A673 (cell line): ENCODE data around the gene BEGAIN.

Experiments
- EZH2 ChIP-seq: fragments of 200-600 bp; sonication (generic); IDR thresholded peaks from 2 replicates; pipeline ENCODE4 v1.6.1; 2017; ENCODE audit warnings: borderline replicate concordance, low read depth, mild to moderate bottlenecking, mixed read lengths, antibody characterized with exemption, low read length; ENCODE audit not compliant: poor library complexity, severe bottlenecking
- TF ChIP-seq, protein P1 (sequence below): fragments of 300-800, 200-600 bp; sonication (generic); conservative IDR thresholded peaks from 2 replicates; pipeline ENCODE4 v1.5.1; 2017; ENCODE audit warnings: low read depth, mild to moderate bottlenecking, antibody characterized with exemption, low read length, moderate library complexity, mixed read lengths

DNA sequence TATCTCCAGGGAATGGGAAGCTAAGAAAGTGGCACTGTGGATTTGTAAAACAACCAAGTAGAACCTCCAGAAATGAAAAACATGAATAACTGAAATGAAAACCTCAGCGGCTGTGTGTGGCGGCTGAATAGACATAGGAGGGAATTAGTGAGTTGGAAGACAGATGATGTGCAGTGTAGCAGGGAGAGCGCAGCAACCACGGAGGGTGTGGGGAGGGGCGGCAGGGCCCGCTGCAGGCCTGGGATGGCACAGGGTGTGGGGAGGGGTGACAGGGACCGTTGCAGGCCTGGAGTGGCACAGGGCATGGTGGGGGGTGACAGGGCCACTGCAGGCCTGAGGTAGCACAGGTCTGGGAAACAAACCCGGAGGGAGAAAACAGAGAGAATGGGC lies 51.1 kb downstream of the BEGAIN start:
- TF ChIP-seq, protein P1, sequence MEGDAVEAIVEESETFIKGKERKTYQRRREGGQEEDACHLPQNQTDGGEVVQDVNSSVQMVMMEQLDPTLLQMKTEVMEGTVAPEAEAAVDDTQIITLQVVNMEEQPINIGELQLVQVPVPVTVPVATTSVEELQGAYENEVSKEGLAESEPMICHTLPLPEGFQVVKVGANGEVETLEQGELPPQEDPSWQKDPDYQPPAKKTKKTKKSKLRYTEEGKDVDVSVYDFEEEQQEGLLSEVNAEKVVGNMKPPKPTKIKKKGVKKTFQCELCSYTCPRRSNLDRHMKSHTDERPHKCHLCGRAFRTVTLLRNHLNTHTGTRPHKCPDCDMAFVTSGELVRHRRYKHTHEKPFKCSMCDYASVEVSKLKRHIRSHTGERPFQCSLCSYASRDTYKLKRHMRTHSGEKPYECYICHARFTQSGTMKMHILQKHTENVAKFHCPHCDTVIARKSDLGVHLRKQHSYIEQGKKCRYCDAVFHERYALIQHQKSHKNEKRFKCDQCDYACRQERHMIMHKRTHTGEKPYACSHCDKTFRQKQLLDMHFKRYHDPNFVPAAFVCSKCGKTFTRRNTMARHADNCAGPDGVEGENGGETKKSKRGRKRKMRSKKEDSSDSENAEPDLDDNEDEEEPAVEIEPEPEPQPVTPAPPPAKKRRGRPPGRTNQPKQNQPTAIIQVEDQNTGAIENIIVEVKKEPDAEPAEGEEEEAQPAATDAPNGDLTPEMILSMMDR = no peak
- no peak for TF ChIP-seq EZH2
